Liver (tissue), 9 donors: ENCODE results near the gene NRG3. TPM values are rescaled to one million over a fixed set of nuclear protein-coding genes. Genes with fewer than 3 reads are reported as not detected.

Experiments
- DNase-seq: peaks from one replicate; pipeline ENCODE4 v3.0.0-alpha.2; 2017; ENCODE audit warnings: low spot score
- H3K27ac ChIP-seq, 2 donors: one replicate each; pipeline ENCODE4 v1.7.0; 2013; ENCODE audit warnings: inconsistent platforms in 2 of 2, low read length in 2 of 2, control low read depth in 1 of 2, low read depth in 1 of 2, mild to moderate bottlenecking in 1 of 2
- H3K27me3 ChIP-seq, 4 donors: one replicate each; pipeline versions ENCODE4 v1.6.1 to v1.7.0; 2013; ENCODE audit warnings: low read length in 3 of 4, inconsistent platforms in 1 of 4, mild to moderate bottlenecking in 1 of 4, moderate library complexity in 1 of 4; ENCODE audit not compliant: control insufficient read depth in 4 of 4, insufficient read depth in 4 of 4
- H3K36me3 ChIP-seq, 4 donors: one replicate each; pipeline versions ENCODE4 v1.6.1 to v1.7.0; 2013; ENCODE audit warnings: low read length in 3 of 4, mild to moderate bottlenecking in 3 of 4, low read depth in 1 of 4, moderate library complexity in 1 of 4; ENCODE audit not compliant: control insufficient read depth in 4 of 4, insufficient read depth in 3 of 4
- H3K4me1 ChIP-seq, 4 donors: one replicate each; pipeline versions ENCODE4 v1.6.1 to v1.7.0; 2013; ENCODE audit warnings: low read length in 3 of 4, mild to moderate bottlenecking in 3 of 4, moderate library complexity in 1 of 4; ENCODE audit not compliant: control insufficient read depth in 4 of 4, insufficient read depth in 4 of 4
- H3K4me3 ChIP-seq, 3 donors: one replicate each; pipeline versions ENCODE4 v1.6.1 to v1.7.0; 2013; ENCODE audit warnings: low read length in 3 of 3, control low read depth in 1 of 3, low read depth in 1 of 3, mild to moderate bottlenecking in 1 of 3
- H3K9ac ChIP-seq, 2 donors: one replicate each; pipeline ENCODE4 v1.7.0; 2013; ENCODE audit warnings: low read length in 2 of 2, mild to moderate bottlenecking in 2 of 2, moderate library complexity in 2 of 2, control low read depth in 1 of 2, low read depth in 1 of 2
- H3K9me3 ChIP-seq, 4 donors: one replicate each; pipeline versions ENCODE4 v1.6.1 to v1.7.0; 2013; ENCODE audit warnings: low read length in 3 of 4; ENCODE audit not compliant: control insufficient read depth in 4 of 4
- EGR1 ChIP-seq, 2 donors: IDR thresholded peaks; 2 replicates each; pipeline ENCODE4 v1.6.1; 2016 to 2018; ENCODE audit warnings: antibody characterized with exemption in 2 of 2, low read depth in 2 of 2
- FOXA1 ChIP-seq: IDR thresholded peaks from 2 replicates; pipeline ENCODE4 v1.6.1; 2016; ENCODE audit warnings: antibody characterized with exemption
- FOXA2 ChIP-seq: IDR thresholded peaks from 2 replicates; pipeline ENCODE4 v1.6.1; 2016; ENCODE audit warnings: antibody characterized with exemption
- GABPA ChIP-seq, 2 donors: IDR thresholded peaks in 1 of 2; conservative IDR thresholded peaks in 1 of 2; 2 replicates each; pipeline ENCODE4 v1.6.1; 2016; ENCODE audit warnings: antibody characterized with exemption in 2 of 2, mild to moderate bottlenecking in 1 of 2, moderate library complexity in 1 of 2
- HNF4G ChIP-seq: IDR thresholded peaks from 2 replicates; pipeline ENCODE4 v1.6.1; 2016; ENCODE audit warnings: antibody characterized with exemption
- JUND ChIP-seq, 2 donors: IDR thresholded peaks; 2 replicates each; pipeline ENCODE4 v1.6.1; 2016; ENCODE audit warnings: antibody characterized with exemption in 2 of 2
- NR2F2 ChIP-seq: IDR thresholded peaks from 2 replicates; pipeline ENCODE4 v1.6.1; 2016; ENCODE audit warnings: antibody characterized with exemption
- RAD21 ChIP-seq, 2 donors: IDR thresholded peaks; 2 replicates each; pipeline ENCODE4 v1.6.1; 2016; ENCODE audit warnings: antibody characterized with exemption in 2 of 2, mild to moderate bottlenecking in 2 of 2
- RXRA ChIP-seq, 2 donors: IDR thresholded peaks; 2 replicates each; pipeline ENCODE4 v1.6.1; 2017 to 2018; ENCODE audit warnings: antibody characterized with exemption in 2 of 2, mild to moderate bottlenecking in 1 of 2
- SP1 ChIP-seq: IDR thresholded peaks from 2 replicates; pipeline ENCODE4 v1.6.1; 2018; ENCODE audit warnings: antibody characterized with exemption, mild to moderate bottlenecking
- WGBS: extraction: QIAGEN DNeasy Blood & Tissue Kit; methylation state at CpG from one replicate; pipeline ENCODE4 v1.1.7; 2013; 5-methylcytosine and 5-hydroxymethylcytosine counted together
- polyA plus RNA-seq, 2 donors: library from polyadenylated mRNA; stranded (reverse) in 1 of 2; unstranded in 1 of 2; fragments of 200-250 nt in 1 of 2; fragments of >200 nt in 1 of 2; fragmentation: Nextera tagmentation in 1 of 2; extraction: Ambion mirVana in 1 of 2; gene quantifications; one replicate each; pipeline versions ENCODE4 v1.2.1 to v1.2.3, GENCODE V29; 2013 to 2015
- total RNA-seq, 2 donors: library from RNA; depleted of rRNA; stranded (reverse); fragments of >200 nt; gene quantifications; one replicate each; pipeline ENCODE4 v1.2.3, GENCODE V29; 2014
- TF ChIP-seq, protein P1 (sequence below): fragments of 150-350 bp; IDR thresholded peaks from 2 replicates; pipeline ENCODE4 v1.5.1; 2017; ENCODE audit warnings: improper control_type of control experiment, low read depth, low read length; ENCODE audit not compliant: missing input control
- TF ChIP-seq, protein P2 (sequence below): IDR thresholded peaks from 2 replicates; pipeline ENCODE4 v1.6.1; 2016; ENCODE audit warnings: antibody characterized with exemption
- donor health status: healthy.
- donor health status: healthy.
- donor health status: healthy.
- donor health status: healthy.
- donor health status: healthy.

Gene NRG3
- total and polyA plus RNA-seq, 4 donors: 0.24 to 3.7 (median 0.38) TPM

DNA sequence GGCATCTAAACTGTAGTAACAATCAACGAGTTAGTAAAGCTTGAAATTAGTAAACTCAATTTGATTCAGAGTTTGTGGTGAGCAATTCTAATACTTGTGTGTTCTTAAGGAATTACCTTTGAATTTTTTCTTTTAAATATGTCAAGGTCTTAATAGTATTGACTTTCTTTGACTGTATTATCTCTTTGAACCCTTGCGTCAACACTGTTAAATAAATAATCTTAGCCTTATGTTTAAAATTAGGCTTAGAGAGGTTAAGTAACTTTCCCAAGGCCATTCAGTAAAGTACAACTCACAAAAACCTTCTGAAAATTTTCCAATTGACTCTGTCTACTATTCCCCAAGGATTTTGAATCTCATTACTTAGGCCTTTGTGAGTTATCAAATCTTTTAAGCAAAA, 716.4 kb downstream of the NRG3 start:
- no peaks in the 10 kb centered on the region for H3K9me3 ChIP-seq
- H3K27me3 ChIP-seq: no peaks in the 10 kb centered on the region
- no peak overlapping the region for H3K4me3 ChIP-seq
- DNase-seq: no peak
- 43% methylated on average over 2 of the region's 2 CpGs for WGBS
- TF ChIP-seq SP1: no peak
- TF ChIP-seq FOXA2: no peak
- TF ChIP-seq RAD21 (IDR thresholded peaks at IDR 0.05): no peak
- no peak for TF ChIP-seq RXRA (IDR thresholded peaks at IDR 0.05)
- TF ChIP-seq EGR1 (IDR thresholded peaks at IDR 0.05; ENCODE audit: low read depth in 2 of 2): no peak
- no peak for TF ChIP-seq NR2F2
- TF ChIP-seq, protein P1, sequence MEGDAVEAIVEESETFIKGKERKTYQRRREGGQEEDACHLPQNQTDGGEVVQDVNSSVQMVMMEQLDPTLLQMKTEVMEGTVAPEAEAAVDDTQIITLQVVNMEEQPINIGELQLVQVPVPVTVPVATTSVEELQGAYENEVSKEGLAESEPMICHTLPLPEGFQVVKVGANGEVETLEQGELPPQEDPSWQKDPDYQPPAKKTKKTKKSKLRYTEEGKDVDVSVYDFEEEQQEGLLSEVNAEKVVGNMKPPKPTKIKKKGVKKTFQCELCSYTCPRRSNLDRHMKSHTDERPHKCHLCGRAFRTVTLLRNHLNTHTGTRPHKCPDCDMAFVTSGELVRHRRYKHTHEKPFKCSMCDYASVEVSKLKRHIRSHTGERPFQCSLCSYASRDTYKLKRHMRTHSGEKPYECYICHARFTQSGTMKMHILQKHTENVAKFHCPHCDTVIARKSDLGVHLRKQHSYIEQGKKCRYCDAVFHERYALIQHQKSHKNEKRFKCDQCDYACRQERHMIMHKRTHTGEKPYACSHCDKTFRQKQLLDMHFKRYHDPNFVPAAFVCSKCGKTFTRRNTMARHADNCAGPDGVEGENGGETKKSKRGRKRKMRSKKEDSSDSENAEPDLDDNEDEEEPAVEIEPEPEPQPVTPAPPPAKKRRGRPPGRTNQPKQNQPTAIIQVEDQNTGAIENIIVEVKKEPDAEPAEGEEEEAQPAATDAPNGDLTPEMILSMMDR: no peak
- TF ChIP-seq JUND (IDR thresholded peaks at IDR 0.05): no peak
- H3K36me3 ChIP-seq: no peaks in the 10 kb centered on the region
- no peak overlapping the region for H3K9ac ChIP-seq
- no peak overlapping the region for H3K27ac ChIP-seq
- no peaks in the 10 kb centered on the region for H3K4me1 ChIP-seq

DNA sequence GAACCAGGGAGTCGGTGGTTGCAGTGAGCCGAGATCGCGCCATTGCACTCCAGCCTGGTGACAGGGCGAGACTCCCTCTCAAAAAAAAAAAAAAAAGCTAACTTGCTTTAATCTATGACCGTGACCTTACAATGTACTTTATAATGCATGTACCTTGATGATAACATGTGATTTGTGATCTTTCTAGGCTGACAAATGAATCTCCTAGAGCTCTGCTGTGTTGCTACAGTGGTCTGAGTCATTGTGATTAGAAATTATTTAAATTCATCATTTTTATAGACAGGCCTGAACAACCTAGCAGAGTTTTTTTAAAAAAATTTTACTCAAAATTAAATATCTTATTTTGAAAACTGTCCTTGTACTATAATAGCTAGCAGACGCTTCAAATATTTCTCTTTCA, 722.8 kb downstream of the NRG3 start:
- Histone ChIP-seq H3K9ac (no peak overlapping the region), H3K27me3 (no peaks in the 10 kb centered on the region), H3K4me1 (no peaks in the 10 kb centered on the region), H3K4me3 (no peak overlapping the region), H3K27ac (no peak overlapping the region), H3K36me3 (no peaks in the 10 kb centered on the region), H3K9me3 (no peaks in the 10 kb centered on the region)
- no peak for DNase-seq
- 92% methylated on average over 7 of the region's 7 CpGs for whole genome bisulfite sequencing
- TF ChIP-seq RXRA (IDR thresholded peaks at IDR 0.05) (no peak), RAD21 (IDR thresholded peaks at IDR 0.05) (no peak)

DNA sequence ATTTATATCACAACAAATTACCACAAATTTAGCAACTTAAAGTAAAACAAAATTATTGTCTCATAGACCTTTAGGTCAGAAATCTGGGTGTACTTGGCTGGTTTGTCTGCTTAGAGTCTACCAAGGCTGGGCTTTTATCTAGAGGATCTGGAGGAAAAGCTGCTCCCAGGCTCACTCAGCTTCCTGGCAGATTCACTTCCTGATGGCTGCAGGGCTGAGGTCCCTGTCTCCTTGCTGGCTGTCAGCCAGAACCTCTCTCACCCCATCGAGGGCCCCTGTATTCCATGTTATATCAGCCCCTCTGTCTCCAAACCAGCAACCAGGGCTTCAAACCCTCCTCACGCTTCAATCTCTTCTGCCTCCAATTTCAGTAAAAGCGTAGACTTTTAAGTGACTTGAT, 734.9 kb downstream of the NRG3 start:
- no peak for TF ChIP-seq HNF4G
- no peak for TF ChIP-seq GABPA (IDR thresholded peaks at IDR 0.05 in 1 of 2, conservative IDR thresholded peaks at IDR 0.05 in 1 of 2)
- TF ChIP-seq FOXA2: no peak
- TF ChIP-seq, protein P2, sequence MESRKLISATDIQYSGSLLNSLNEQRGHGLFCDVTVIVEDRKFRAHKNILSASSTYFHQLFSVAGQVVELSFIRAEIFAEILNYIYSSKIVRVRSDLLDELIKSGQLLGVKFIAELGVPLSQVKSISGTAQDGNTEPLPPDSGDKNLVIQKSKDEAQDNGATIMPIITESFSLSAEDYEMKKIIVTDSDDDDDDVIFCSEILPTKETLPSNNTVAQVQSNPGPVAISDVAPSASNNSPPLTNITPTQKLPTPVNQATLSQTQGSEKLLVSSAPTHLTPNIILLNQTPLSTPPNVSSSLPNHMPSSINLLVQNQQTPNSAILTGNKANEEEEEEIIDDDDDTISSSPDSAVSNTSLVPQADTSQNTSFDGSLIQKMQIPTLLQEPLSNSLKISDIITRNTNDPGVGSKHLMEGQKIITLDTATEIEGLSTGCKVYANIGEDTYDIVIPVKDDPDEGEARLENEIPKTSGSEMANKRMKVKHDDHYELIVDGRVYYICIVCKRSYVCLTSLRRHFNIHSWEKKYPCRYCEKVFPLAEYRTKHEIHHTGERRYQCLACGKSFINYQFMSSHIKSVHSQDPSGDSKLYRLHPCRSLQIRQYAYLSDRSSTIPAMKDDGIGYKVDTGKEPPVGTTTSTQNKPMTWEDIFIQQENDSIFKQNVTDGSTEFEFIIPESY: no peak
- Histone ChIP-seq H3K27me3 (no peaks in the 10 kb centered on the region), H3K9me3 (peaks cover 2 to 5% (median 3%) of the 10 kb centered on the region in 4 donors), H3K4me1 (no peaks in the 10 kb centered on the region), H3K36me3 (no peaks in the 10 kb centered on the region), H3K4me3 (no peak overlapping the region), H3K9ac (no peak overlapping the region), H3K27ac (no peak overlapping the region)
- no peak for DNase-seq
- WGBS: 71% methylated on average over 3 of the region's 3 CpGs

DNA sequence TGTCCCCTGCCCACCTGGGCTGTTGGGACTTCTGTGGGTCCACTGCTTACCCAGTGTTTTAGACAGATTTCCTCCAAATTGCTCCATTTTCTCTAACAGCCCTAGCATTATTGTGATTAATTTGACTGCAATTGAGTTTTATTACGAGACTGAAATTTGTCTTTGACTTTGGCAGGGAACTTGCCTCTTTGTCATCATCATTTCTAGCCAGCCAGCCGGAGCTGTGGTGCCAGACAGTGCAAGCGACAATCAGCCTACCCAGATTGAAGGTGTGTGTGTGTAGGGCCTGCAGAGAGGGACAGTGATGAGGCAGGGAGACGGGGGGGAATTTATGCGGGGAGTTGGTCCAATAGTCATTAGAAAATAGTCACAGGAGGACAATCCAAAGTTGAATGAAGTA, 743.0 kb downstream of the NRG3 start:
- WGBS: 88% methylated on average over 5 of the region's 5 CpGs
- no peak overlapping the region for H3K9ac ChIP-seq
- no peaks in the 10 kb centered on the region for H3K4me1 ChIP-seq
- H3K9me3 ChIP-seq: peaks cover 0 to under 1% (median 0%) of the 10 kb centered on the region in 4 donors
- no peak overlapping the region for H3K27ac ChIP-seq
- TF ChIP-seq NR2F2: no peak
- TF ChIP-seq FOXA1: no peak
- no peak for TF ChIP-seq RAD21 (IDR thresholded peaks at IDR 0.05)
- H3K36me3 ChIP-seq: no peaks in the 10 kb centered on the region
- DNase-seq: no peak
- no peak overlapping the region for H3K4me3 ChIP-seq
- H3K27me3 ChIP-seq: no peaks in the 10 kb centered on the region
